Measurements from ENCODE around the gene MYO9A. TPM values are rescaled to one million over a fixed set of nuclear protein-coding genes. Genes with fewer than 3 reads are reported as not detected.

MYO9A gene
- total RNA-seq, 1 experiment from 2014 or later = 21.4 TPM

DNA sequence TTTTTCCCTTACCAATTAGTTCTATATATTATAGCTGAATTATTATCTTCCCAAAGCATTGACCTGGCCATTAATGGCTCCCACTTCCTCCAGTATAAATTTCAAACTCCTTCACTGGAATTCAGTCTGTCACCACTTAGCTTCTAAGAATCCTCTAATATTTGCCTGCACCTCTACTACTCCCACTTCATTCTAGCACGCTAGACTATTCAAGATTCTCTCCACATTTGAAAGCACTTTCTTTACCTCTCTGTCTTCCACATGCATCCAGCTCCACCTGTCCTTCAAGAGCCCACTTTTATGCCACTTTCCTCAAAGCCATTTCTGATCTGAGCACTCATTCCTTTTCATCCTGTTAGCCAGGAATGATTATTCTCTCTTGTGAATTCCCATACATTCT, 15.3 kb upstream of the MYO9A start:
- Mint-ChIP-seq H3K4me3 (no peak overlapping the region), H3K27ac (no peak overlapping the region), H3K4me1 (no peaks in the 10 kb centered on the region), H3K27me3 (ENCODE audit: low read depth) (no peaks in the 10 kb centered on the region), H3K36me3 (ENCODE audit: insufficient read depth in 1 of 3, low read depth in 3 of 3) (no peaks in the 10 kb centered on the region), H3K9me3 (no peaks in the 10 kb centered on the region)
- H3T11ph ChIP-seq (ENCODE audit: low read length) = no peak overlapping the region
- no peaks in the 10 kb centered on the region for H3K79me2 ChIP-seq (ENCODE audit: insufficient read depth, low read length)
- H4K5ac ChIP-seq (ENCODE audit: insufficient read length, low read depth, low read length) = no peak overlapping the region
- H3K23ac ChIP-seq (ENCODE audit: insufficient read length, low read depth, low read length) = no peak overlapping the region
- TF ChIP-seq, protein P1, sequence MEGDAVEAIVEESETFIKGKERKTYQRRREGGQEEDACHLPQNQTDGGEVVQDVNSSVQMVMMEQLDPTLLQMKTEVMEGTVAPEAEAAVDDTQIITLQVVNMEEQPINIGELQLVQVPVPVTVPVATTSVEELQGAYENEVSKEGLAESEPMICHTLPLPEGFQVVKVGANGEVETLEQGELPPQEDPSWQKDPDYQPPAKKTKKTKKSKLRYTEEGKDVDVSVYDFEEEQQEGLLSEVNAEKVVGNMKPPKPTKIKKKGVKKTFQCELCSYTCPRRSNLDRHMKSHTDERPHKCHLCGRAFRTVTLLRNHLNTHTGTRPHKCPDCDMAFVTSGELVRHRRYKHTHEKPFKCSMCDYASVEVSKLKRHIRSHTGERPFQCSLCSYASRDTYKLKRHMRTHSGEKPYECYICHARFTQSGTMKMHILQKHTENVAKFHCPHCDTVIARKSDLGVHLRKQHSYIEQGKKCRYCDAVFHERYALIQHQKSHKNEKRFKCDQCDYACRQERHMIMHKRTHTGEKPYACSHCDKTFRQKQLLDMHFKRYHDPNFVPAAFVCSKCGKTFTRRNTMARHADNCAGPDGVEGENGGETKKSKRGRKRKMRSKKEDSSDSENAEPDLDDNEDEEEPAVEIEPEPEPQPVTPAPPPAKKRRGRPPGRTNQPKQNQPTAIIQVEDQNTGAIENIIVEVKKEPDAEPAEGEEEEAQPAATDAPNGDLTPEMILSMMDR (conservative IDR thresholded peaks at IDR 0.05) = no peak
- no peak overlapping the region for H2BK120ac ChIP-seq (ENCODE audit: low read depth, low read length, poor library complexity, severe bottlenecking)
- H3K14ac ChIP-seq (ENCODE audit: insufficient read depth, low read length) = no peak overlapping the region
- no peaks in the 10 kb centered on the region for H3K9me3 ChIP-seq (ENCODE audit: control insufficient read depth, low read depth, low read length)
- H3K23me2 ChIP-seq (ENCODE audit: insufficient read length, low read depth, low read length, poor library complexity, severe bottlenecking) = no peaks in the 10 kb centered on the region
- H4K8ac ChIP-seq (replicated peaks; ENCODE audit: insufficient read length, low read depth, low read length) = no peak overlapping the region
- H3K4me1 ChIP-seq (ENCODE audit: insufficient read depth, low read length) = no peaks in the 10 kb centered on the region
- H3K27me3 ChIP-seq (ENCODE audit: insufficient read depth, low read length) = no peaks in the 10 kb centered on the region
- H2AFZ ChIP-seq (ENCODE audit: low read length) = no peak overlapping the region
- no peak overlapping the region for H3K4me2 ChIP-seq (ENCODE audit: insufficient read depth, insufficient read length, low read length)
- H3K18ac ChIP-seq (ENCODE audit: insufficient read length, low read depth, low read length) = no peak overlapping the region
- H2AK5ac ChIP-seq (ENCODE audit: insufficient read length, low read length) = no peak overlapping the region
- no peak overlapping the region for H2BK5ac ChIP-seq (ENCODE audit: insufficient read length, low read length)
- no peak overlapping the region for H3K27ac ChIP-seq (ENCODE audit: insufficient read length, low read depth, low read length)
- no peak overlapping the region for H2BK15ac ChIP-seq (ENCODE audit: low read depth, low read length)
- H3K56ac ChIP-seq (ENCODE audit: insufficient read length, low read depth, low read length) = no peak overlapping the region
- no peak overlapping the region for H4K91ac ChIP-seq (ENCODE audit: insufficient read length, low read depth, low read length)
- no peak overlapping the region for H3K9ac ChIP-seq (ENCODE audit: extremely low read depth, insufficient read length, low read length)
- no peak for DNase-seq
- H2BK12ac ChIP-seq (ENCODE audit: insufficient read length, low read depth, low read length) = no peak overlapping the region
- H2BK20ac ChIP-seq (ENCODE audit: low read depth, low read length, poor library complexity, severe bottlenecking) = no peak overlapping the region
- H3K4ac ChIP-seq (ENCODE audit: low read depth, low read length) = no peak overlapping the region
- H3K79me1 ChIP-seq (ENCODE audit: insufficient read depth, low read depth, low read length, poor library complexity, severe bottlenecking) = no peaks in the 10 kb centered on the region
- H4K20me1 ChIP-seq (ENCODE audit: control insufficient read depth, insufficient read depth, insufficient read length) = no peaks in the 10 kb centered on the region
- no CpG with 5 or more reads among the region's 1 CpG for WGBS (ENCODE audit: extremely low coverage, insufficient read length, low lambda C conversion rate)
